Transverse colon (tissue), 3 donors: ENCODE data around the gene TMEM132C.

Experiments
- CTCF ChIP-seq, 5 experiments: fragments of 200-600 bp in 3 of 5; fragments of 450-650 bp in 2 of 5; sonication (generic) in 3 of 5; IDR thresholded peaks; 1 replicate in 2 of 5; 2 replicates in 3 of 5; pipeline ENCODE4 v1.5.1; 2016 to 2017; ENCODE audit warnings: antibody characterized with exemption in 5 of 5, inconsistent platforms in 3 of 5, mild to moderate bottlenecking in 2 of 5, moderate library complexity in 1 of 5
- EP300 ChIP-seq: sonication (generic); formaldehyde crosslinking; IDR thresholded peaks from one replicate; pipeline ENCODE4 v1.6.1; 2017; ENCODE audit warnings: antibody characterized with exemption, low read depth
- POLR2A ChIP-seq: fragments of 450-650 bp; IDR thresholded peaks from one replicate; pipeline ENCODE4 v1.6.1; 2016; ENCODE audit warnings: antibody characterized with exemption, mild to moderate bottlenecking, moderate library complexity

GRCh38 chr12:128337431-128338170 is 70.6 kb downstream of the TMEM132C start:
- TF ChIP-seq CTCF (IDR thresholded peaks at IDR 0.05) (no peak), POLR2A (no peak), EP300 (no peak)
